Measurements from ENCODE around the gene PACRG. TPM values are rescaled to one million over a fixed set of nuclear protein-coding genes. Genes with fewer than 3 reads are reported as not detected.

Gene PACRG
- total and polyA plus RNA-seq, 2 of the 13 experiments (the other 11 are each of a cell fraction or from before 2014, with no cell fraction given), result 0.13 TPM; not detected in 1

DNA sequence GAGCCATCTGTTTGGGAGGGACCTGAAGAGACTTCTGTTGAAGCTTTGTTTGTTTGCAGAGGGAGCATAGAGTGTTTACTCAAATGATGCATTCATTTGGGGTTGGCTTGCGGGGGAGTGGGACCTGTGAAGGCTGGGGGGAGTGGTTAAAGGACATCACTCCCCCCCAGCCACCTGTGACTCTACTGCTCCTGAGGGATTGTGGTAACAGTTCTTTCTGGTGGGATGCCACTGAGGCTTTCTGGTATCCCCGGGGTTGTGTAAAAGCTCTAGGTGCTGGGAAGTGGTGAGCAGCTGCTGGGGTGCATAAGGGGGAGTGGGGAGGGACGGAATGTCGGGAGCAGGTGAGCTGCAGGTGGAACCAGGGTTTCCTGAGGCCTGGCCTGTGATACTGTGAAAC is 447.5 kb downstream of the PACRG start:
- no peaks in the 10 kb centered on the region for H3K4me1 ChIP-seq (ENCODE audit: insufficient read depth, low read length)
- ATAC-seq (no peak), DNase-seq (ENCODE audit: low spot score) (no peak), FAIRE-seq (no peak)
- H3K9me3 ChIP-seq (ENCODE audit: low read length), result no peaks in the 10 kb centered on the region
- H3K27me3 ChIP-seq (ENCODE audit: control insufficient read depth in 1 of 2, insufficient read depth in 2 of 2, low read length in 2 of 2), result peaks cover 0 to 16% of the 10 kb centered on the region in 2 experiments; a peak in 3 of 5 replicates
- H3K79me2 ChIP-seq (ENCODE audit: insufficient read depth, low read length), result no peaks in the 10 kb centered on the region
- TF ChIP-seq SKI (IDR thresholded peaks at IDR 0.05; ENCODE audit: partially characterized antibody), result no peak
- no peak for TF ChIP-seq ZFP90 (CRISPR knock-in tag; IDR thresholded peaks at IDR 0.05; ENCODE audit: borderline replicate concordance)
- TF ChIP-seq SSRP1 (CRISPR knock-in tag; IDR thresholded peaks at IDR 0.05), result no peak
- no peak for TF ChIP-seq LCORL (IDR thresholded peaks at IDR 0.05)
- no peak for TF ChIP-seq LCORL (CRISPR knock-in tag; IDR thresholded peaks at IDR 0.05)
- TF ChIP-seq, protein P1, sequence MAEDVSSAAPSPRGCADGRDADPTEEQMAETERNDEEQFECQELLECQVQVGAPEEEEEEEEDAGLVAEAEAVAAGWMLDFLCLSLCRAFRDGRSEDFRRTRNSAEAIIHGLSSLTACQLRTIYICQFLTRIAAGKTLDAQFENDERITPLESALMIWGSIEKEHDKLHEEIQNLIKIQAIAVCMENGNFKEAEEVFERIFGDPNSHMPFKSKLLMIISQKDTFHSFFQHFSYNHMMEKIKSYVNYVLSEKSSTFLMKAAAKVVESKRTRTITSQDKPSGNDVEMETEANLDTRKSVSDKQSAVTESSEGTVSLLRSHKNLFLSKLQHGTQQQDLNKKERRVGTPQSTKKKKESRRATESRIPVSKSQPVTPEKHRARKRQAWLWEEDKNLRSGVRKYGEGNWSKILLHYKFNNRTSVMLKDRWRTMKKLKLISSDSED (CRISPR knock-in tag; IDR thresholded peaks at IDR 0.05), result no peak
- TF ChIP-seq MAFG (CRISPR knock-in tag; IDR thresholded peaks at IDR 0.05), result no peak
- no peak for TF ChIP-seq ARNT (IDR thresholded peaks at IDR 0.05)
- TF ChIP-seq SYNCRIP (IDR thresholded peaks at IDR 0.05; ENCODE audit: insufficient read depth, low read depth, low read length), result no peak
- TF ChIP-seq XRCC5 (optimal IDR thresholded peaks at IDR 0.05; ENCODE audit: low read length), result no peak
- no peak for TF ChIP-seq ZNF598 (CRISPR knock-in tag; IDR thresholded peaks at IDR 0.05; ENCODE audit: borderline replicate concordance)
- TF ChIP-seq, protein P2, sequence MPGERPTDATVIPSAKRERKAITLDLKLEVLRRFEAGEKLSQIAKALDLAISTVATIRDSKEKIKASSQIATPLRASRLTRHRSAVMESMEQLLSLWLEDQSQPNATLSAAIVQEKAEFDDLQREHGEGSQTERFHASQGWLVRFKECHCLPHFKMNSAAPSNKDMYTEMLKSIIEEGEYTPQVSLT (CRISPR knock-in tag; IDR thresholded peaks at IDR 0.05; ENCODE audit: borderline replicate concordance, low read depth), result no peak
- TF ChIP-seq, protein P3, sequence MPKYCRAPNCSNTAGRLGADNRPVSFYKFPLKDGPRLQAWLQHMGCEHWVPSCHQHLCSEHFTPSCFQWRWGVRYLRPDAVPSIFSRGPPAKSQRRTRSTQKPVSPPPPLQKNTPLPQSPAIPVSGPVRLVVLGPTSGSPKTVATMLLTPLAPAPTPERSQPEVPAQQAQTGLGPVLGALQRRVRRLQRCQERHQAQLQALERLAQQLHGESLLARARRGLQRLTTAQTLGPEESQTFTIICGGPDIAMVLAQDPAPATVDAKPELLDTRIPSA (CRISPR knock-in tag; IDR thresholded peaks at IDR 0.05; ENCODE audit: borderline replicate concordance), result no peak
- no peak for TF ChIP-seq NFIB (CRISPR knock-in tag; IDR thresholded peaks at IDR 0.05; ENCODE audit: borderline replicate concordance)
- TF ChIP-seq FIP1L1 (IDR thresholded peaks at IDR 0.05; ENCODE audit: borderline replicate concordance, insufficient read depth, low read depth, low read length), result no peak
- TF ChIP-seq RARG (CRISPR knock-in tag; IDR thresholded peaks at IDR 0.05; ENCODE audit: low read depth), result no peak
- TF ChIP-seq TGIF2 (CRISPR knock-in tag; IDR thresholded peaks at IDR 0.05), result no peak
- TF ChIP-seq ZNF660 (CRISPR knock-in tag; IDR thresholded peaks at IDR 0.05; ENCODE audit: borderline replicate concordance, low read depth), result no peak
- TF ChIP-seq ZNF354B (CRISPR knock-in tag; IDR thresholded peaks at IDR 0.05), result no peak
- no peaks in the 10 kb centered on the region for H4K20me1 ChIP-seq (ENCODE audit: insufficient read depth, low read length)
- in situ Hi-C loops (cut with HindIII; ENCODE audit: extremely low pct_ligation_motif_present, low pct_unique_long_range_greater_than_20kb) (loop anchor here (25.0 kb wide), 1 partner anchor 937 kb away; no protein-coding TSS in a partner anchor), intact Hi-C loops (cut with micrococcal nuclease; ENCODE audit: unreplicated experiment) (no loop called here)
- H3K4me2 ChIP-seq (ENCODE audit: low read depth, low read length), result no peak overlapping the region
- no peak overlapping the region for H2AFZ ChIP-seq (ENCODE audit: low read length)
- WGBS (ENCODE audit: low lambda C conversion rate), result 4% methylated on average over 4 of the region's 4 CpGs
- CTCF ChIA-PET (ENCODE audit: low intra/inter-chr PET ratio, low total read pairs), result no interaction called here
- H3K9ac ChIP-seq (ENCODE audit: insufficient read depth, low read depth, low read length), result no peak overlapping the region
- H3K27ac ChIP-seq (ENCODE audit: extremely low read length, insufficient read depth, low read length), result no peak overlapping the region
- H3K4me3 ChIP-seq (replicated peaks in 1 of 3; ENCODE audit: insufficient read depth in 1 of 3, low read depth in 2 of 3, low read length in 3 of 3), result no peak overlapping the region
- POLR2A ChIA-PET, result no interaction called here
- H3K36me3 ChIP-seq (replicated peaks in 1 of 2; ENCODE audit: control insufficient read depth in 1 of 2, insufficient read depth in 2 of 2, low read length in 2 of 2), result no peaks in the 10 kb centered on the region
- no TSS peak for BruUV-seq (replicated peaks)
